Hepatocyte (in vitro differentiated cells): ENCODE data around the gene PURA.

Source experiments
- CTCF ChIP-seq: fragments of 200-600 bp; sonication (generic); IDR thresholded peaks from 2 replicates; pipeline ENCODE4 v1.5.1; 2016; ENCODE audit warnings: antibody characterized with exemption, mild to moderate bottlenecking; ENCODE audit not compliant: poor library complexity
- EZH2phosphoT487 ChIP-seq: fragments of 200-600 bp; sonication (generic); IDR thresholded peaks from one replicate; pipeline ENCODE4 v1.6.1; 2018; ENCODE audit warnings: antibody characterized with exemption, mild to moderate bottlenecking, low read depth, moderate library complexity; ENCODE audit not compliant: unreplicated experiment, severe bottlenecking

- TF ChIP-seq CTCF (no peak), EZH2phosphoT487 (no peak)
Measured at GRCh38 chr5:140093179-140093578, 20.7 kb upstream of the PURA start.
